Measurements from ENCODE around the gene COX7A1.

DNA sequence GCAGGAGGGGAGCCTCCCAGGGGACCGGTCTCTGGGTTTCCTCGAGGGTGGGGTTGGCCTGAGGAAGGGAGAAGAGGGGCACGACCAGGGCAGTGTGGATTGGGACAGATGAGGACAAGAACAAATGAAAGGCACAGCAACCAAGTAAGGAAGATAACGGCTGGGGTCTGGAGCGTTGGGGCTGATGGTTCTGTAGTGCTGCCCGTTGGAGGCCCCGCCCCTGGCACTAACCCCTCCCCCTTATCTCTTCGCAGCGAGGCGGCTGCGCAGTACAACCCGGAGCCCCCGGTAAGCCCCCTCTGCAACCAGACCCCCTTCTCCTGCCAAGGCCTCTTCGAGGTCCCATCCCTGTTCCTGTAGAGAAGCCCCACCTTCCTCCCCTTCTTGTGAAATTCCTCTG, 10.2 kb downstream of the COX7A1 start:
- no peak for TF ChIP-seq EZH2phosphoT487 (IDR thresholded peaks at IDR 0.05; ENCODE audit: insufficient read depth, low read depth)
- TF ChIP-seq EZH2 (IDR thresholded peaks at IDR 0.05; ENCODE audit: insufficient read depth, poor library complexity, severe bottlenecking) = no peak
